DMS79 treated with DMSO at 0.1 percent for 48 hours (cell line): ENCODE data around the gene RBM6.

Experiments used
- DNase-seq: peaks from one replicate; lab custom pipeline; 2025; lab: John Stamatoyannopoulos, UW

RBM6 gene

GRCh38 chr3:50126287-50127211 is 186.6 kb downstream of the RBM6 start:
- DNase-seq: no peak
